Peyer's patch (tissue), 4 donors: ENCODE measurements around the gene HPD.

Experiments
- CTCF ChIP-seq, 6 experiments: fragments of 450-650 bp in 4 of 6; fragments of 200-600 bp in 2 of 6; sonication (generic) in 1 of 6; IDR thresholded peaks; one replicate each; pipeline ENCODE4 v1.5.1; 2017 to 2019; ENCODE audit warnings: antibody characterized with exemption in 6 of 6, mild to moderate bottlenecking in 3 of 6, moderate library complexity in 1 of 6
- POLR2A ChIP-seq, 2 donors: fragments of 450-650 bp; IDR thresholded peaks; one replicate each; pipeline ENCODE4 v1.5.1; 2017; ENCODE audit warnings: antibody characterized with exemption in 2 of 2, mild to moderate bottlenecking in 2 of 2, moderate library complexity in 2 of 2

- no peak for TF ChIP-seq CTCF (IDR thresholded peaks at IDR 0.05)
- peak in 1 of 2 donors; percentile 50 for TF ChIP-seq POLR2A (IDR thresholded peaks at IDR 0.05)
These were observed 54.7 kb downstream of the HPD start, which contains the start of gene SETD1B for GRCh38 chr12:121803861-121804416.
